ENCODE data around the gene PKDCC. TPM values are rescaled to one million over a fixed set of nuclear protein-coding genes. Genes with fewer than 3 reads are reported as not detected.

The PKDCC gene
- total and polyA plus RNA-seq, 2 of the 13 experiments (the other 11 are each of a cell fraction or from before 2014, with no cell fraction given): 52.6 to 58.8 TPM

DNA sequence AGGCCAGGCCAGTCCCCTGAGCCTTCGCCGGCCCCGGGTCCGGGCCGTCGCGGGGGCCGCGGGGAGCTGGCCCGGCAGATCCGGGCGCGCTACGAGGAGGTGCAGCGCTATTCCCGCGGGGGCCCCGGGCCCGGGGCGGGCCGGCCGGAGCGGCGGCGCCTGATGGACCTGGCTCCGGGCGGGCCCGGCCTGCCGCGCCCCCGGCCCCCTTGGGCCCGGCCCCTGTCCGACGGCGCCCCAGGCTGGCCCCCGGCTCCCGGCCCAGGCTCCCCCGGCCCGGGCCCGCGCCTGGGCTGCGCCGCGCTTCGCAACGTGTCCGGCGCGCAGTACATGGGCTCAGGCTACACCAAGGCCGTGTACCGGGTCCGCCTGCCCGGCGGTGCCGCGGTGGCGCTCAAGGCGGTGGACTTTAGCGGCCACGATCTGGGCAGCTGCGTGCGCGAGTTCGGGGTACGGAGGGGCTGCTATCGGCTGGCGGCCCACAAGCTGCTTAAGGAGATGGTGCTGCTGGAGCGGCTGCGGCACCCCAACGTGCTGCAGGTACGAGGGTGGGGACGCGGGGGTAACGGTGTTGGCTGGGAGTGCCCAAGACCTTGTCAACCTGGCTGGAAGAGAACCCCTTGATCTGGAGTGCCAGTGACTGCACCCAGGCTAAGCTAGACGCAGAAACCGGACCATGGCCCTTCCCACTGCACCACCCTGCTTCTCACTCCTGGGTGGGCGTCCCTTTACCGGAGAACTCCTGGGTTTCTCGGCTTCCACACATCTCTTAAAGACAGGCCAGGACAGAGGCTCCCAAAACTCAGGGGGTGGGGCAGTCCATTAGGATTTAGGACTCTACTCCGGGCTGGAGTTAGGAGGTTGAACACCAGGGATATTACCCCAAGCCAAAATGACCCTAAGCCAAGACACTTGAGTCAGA lies 739 bp downstream of the PKDCC start (continued):
- TF ChIP-seq ZNF205 (CRISPR knock-in tag; IDR thresholded peaks at IDR 0.05) (0 out of 2 replicates have a peak, but pooled peaks have one; percentile 18), RBM22 (optimal IDR thresholded peaks at IDR 0.05; ENCODE audit: low read length) (no peak), ZNF780A (CRISPR knock-in tag; IDR thresholded peaks at IDR 0.05) (no peak), HOXA5 (CRISPR knock-in tag; IDR thresholded peaks at IDR 0.05) (no peak), BCL3 (CRISPR knock-in tag; IDR thresholded peaks at IDR 0.05) (peak; percentile 80; the same call in 1 of the 2 replicates), PCBP2 (optimal IDR thresholded peaks at IDR 0.05; ENCODE audit: low read depth, low read length, poor library complexity, severe bottlenecking) (no peak), ZNF615 (CRISPR knock-in tag; IDR thresholded peaks at IDR 0.05; ENCODE audit: borderline replicate concordance) (no peak), TBL1XR1 (IDR thresholded peaks at IDR 0.05; ENCODE audit: borderline replicate concordance, low read length, partially characterized antibody) (no peak), ZFP36L2 (CRISPR knock-in tag; IDR thresholded peaks at IDR 0.05) (no peak), NFKBIZ (CRISPR knock-in tag; IDR thresholded peaks at IDR 0.05) (no peak), ZNF777 (CRISPR knock-in tag; IDR thresholded peaks at IDR 0.05) (peak; percentile 64), ZNF343 (CRISPR knock-in tag; IDR thresholded peaks at IDR 0.05) (0 out of 2 replicates have a peak, but pooled peaks have one; percentile 41), SRY (CRISPR knock-in tag; IDR thresholded peaks at IDR 0.05) (peak; percentile 69; the same call in 1 of the 2 replicates), CREB1 (IDR thresholded peaks at IDR 0.05) (no peak), CREB1 (CRISPR knock-in tag; IDR thresholded peaks at IDR 0.05) (no peak), ZNF12 (CRISPR knock-in tag; IDR thresholded peaks at IDR 0.05) (no peak), SMAD1 (CRISPR knock-in tag; IDR thresholded peaks at IDR 0.05; ENCODE audit: borderline replicate concordance, low read depth) (no peak; the same call in 1 of the 2 replicates), SALL1 (CRISPR knock-in tag; IDR thresholded peaks at IDR 0.05) (peak; percentile 58; the same call in 1 of the 2 replicates), KMT2A (CRISPR knock-in tag; IDR thresholded peaks at IDR 0.05) (peak; percentile 60), ASH2L (IDR thresholded peaks at IDR 0.05; ENCODE audit: insufficient read length, low read depth, low read length) (peak; percentile 32), RCOR2 (CRISPR knock-in tag; IDR thresholded peaks at IDR 0.05) (no peak), KLF12 (CRISPR knock-in tag; IDR thresholded peaks at IDR 0.05; ENCODE audit: borderline replicate concordance) (no peak), KDM1A (CRISPR knock-in tag; IDR thresholded peaks at IDR 0.05) (no peak), ZMYM3 (CRISPR knock-in tag; IDR thresholded peaks at IDR 0.05) (peak; percentile 64), ZNF513 (CRISPR knock-in tag; conservative IDR thresholded peaks at IDR 0.05) (no peak), FOXC1 (CRISPR knock-in tag; IDR thresholded peaks at IDR 0.05; ENCODE audit: borderline replicate concordance) (peak; percentile 56), NONO (IDR thresholded peaks at IDR 0.05) (no peak), NONO (CRISPR knock-in tag; conservative IDR thresholded peaks at IDR 0.05) (no peak)
- TF ChIP-seq, protein P1, sequence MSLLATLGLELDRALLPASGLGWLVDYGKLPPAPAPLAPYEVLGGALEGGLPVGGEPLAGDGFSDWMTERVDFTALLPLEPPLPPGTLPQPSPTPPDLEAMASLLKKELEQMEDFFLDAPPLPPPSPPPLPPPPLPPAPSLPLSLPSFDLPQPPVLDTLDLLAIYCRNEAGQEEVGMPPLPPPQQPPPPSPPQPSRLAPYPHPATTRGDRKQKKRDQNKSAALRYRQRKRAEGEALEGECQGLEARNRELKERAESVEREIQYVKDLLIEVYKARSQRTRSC (CRISPR knock-in tag; IDR thresholded peaks at IDR 0.05; ENCODE audit: low read depth): no peak

All from HepG2 (cell line).